HL-60 (cell line): ENCODE results near the gene PCDH12.

Experiments
- DNase-seq, 2 experiments: peaks; one replicate each; pipeline ENCODE4 v3.0.0-alpha.2; 2010 to 2020; ENCODE audit warnings: low read depth in 1 of 2, low spot score in 1 of 2
- H3K27ac ChIP-seq: fragments of 250-450 bp; sonication (Bioruptor Pico); replicated peaks from 2 replicates; pipeline ENCODE4 v1.5.1; 2020; ENCODE audit warnings: mild to moderate bottlenecking, moderate library complexity
- H3K27me3 ChIP-seq: fragments of 250-450 bp; sonication (Bioruptor Pico); 2 replicates; pipeline ENCODE4 v1.5.1; 2021; ENCODE audit warnings: mild to moderate bottlenecking, moderate library complexity; ENCODE audit not compliant: insufficient read depth, poor library complexity, severe bottlenecking
- H3K4me3 ChIP-seq: replicated peaks from 2 replicates; pipeline ENCODE4 v1.5.1; 2011; ENCODE audit warnings: mild to moderate bottlenecking, control low read depth, low read length; ENCODE audit not compliant: insufficient read depth
- GABPA ChIP-seq: IDR thresholded peaks from 2 replicates; pipeline ENCODE4 v1.6.1; 2012; ENCODE audit warnings: low read depth
- POLR2AphosphoS5 ChIP-seq: IDR thresholded peaks from 2 replicates; pipeline ENCODE4 v1.6.1; 2012; ENCODE audit warnings: low read depth
- REST ChIP-seq: IDR thresholded peaks from 2 replicates; pipeline ENCODE4 v1.6.1; 2012; ENCODE audit warnings: low read depth; ENCODE audit not compliant: insufficient replicate concordance
- SPI1 ChIP-seq: IDR thresholded peaks from 2 replicates; pipeline ENCODE4 v1.6.1; 2012; ENCODE audit warnings: low read depth, mild to moderate bottlenecking, borderline replicate concordance
- TF ChIP-seq, protein P1 (sequence below): IDR thresholded peaks from one replicate; pipeline ENCODE4 v1.5.1; 2011; ENCODE audit warnings: low read length, control low read depth, inconsistent platforms; ENCODE audit not compliant: insufficient read depth

PCDH12 gene

DNA sequence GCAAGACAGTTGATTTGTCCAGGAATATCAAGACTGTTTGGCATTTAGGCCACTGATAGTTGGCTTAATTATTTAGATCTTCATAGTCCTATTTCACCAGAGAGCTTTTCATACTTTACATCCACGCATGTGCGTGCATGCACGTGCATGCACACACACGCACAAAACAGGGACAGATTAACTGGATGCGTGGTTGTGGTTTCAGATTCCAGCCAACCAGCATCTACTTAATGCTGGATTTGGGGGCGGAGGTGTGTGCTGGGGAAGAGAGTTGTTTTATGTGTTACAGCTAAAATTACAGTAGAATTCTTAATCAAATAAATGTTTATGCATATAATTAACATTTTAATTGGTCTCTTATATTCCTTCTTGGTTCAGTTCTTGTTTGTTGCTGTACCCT, 18.2 kb upstream of the PCDH12 start:
- no peaks in the 10 kb centered on the region for H3K27me3 ChIP-seq
- TF ChIP-seq SPI1, result no peak
- TF ChIP-seq REST, result no peak
- no peak for TF ChIP-seq GABPA
- TF ChIP-seq, protein P1, sequence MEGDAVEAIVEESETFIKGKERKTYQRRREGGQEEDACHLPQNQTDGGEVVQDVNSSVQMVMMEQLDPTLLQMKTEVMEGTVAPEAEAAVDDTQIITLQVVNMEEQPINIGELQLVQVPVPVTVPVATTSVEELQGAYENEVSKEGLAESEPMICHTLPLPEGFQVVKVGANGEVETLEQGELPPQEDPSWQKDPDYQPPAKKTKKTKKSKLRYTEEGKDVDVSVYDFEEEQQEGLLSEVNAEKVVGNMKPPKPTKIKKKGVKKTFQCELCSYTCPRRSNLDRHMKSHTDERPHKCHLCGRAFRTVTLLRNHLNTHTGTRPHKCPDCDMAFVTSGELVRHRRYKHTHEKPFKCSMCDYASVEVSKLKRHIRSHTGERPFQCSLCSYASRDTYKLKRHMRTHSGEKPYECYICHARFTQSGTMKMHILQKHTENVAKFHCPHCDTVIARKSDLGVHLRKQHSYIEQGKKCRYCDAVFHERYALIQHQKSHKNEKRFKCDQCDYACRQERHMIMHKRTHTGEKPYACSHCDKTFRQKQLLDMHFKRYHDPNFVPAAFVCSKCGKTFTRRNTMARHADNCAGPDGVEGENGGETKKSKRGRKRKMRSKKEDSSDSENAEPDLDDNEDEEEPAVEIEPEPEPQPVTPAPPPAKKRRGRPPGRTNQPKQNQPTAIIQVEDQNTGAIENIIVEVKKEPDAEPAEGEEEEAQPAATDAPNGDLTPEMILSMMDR, result no peak
- TF ChIP-seq POLR2AphosphoS5, result no peak
- no peak overlapping the region for H3K27ac ChIP-seq
- H3K4me3 ChIP-seq, result no peak overlapping the region
- DNase-seq, result no peak

DNA sequence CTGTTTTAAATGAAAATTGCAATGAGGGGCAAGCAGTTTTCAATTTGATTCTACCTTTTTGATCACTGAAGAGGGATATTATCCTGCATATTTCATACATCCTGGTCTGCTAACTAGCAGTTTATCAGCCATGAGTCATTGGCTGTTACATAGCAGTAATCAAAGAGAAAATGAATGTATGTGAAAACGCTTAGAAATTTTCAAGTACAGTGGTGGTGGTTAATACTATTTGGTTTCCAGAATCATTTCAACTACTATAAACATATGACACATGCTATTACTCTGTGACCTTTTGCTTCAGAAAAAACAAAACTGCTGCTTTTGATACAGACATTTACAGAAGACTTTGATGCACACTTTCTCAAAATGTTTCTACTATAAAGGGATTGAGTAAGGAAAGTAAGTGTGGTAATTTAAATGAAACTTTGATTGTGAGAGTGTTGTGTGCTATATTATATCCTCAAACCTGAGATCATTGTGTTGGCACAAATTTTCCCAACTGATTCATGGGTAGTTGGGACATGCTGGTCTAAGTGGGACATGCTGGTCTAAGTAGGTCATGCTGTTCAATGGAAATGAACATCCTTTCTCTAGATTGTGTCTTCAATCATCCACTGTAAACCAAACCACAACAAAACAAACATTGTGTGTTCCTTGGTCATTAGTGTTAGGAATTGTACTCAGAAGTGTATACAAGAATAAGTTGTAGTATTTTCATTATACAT, 16.0 kb upstream of the PCDH12 start:
- Histone ChIP-seq H3K4me3 (no peak overlapping the region), H3K27ac (no peak overlapping the region), H3K27me3 (no peaks in the 10 kb centered on the region)
- TF ChIP-seq GABPA (no peak), REST (no peak), POLR2AphosphoS5 (no peak), SPI1 (no peak)
- TF ChIP-seq, protein P1, result no peak
- no peak for DNase-seq

- Histone ChIP-seq H3K27me3 (no peaks in the 10 kb centered on the region), H3K4me3 (peak overlapping the region; percentile 54), H3K27ac (peak overlapping the region; percentile 93)
- no peak for TF ChIP-seq SPI1
- TF ChIP-seq, protein P1, result no peak
- TF ChIP-seq POLR2AphosphoS5, result peak; percentile 34; the same call in 1 of the 2 replicates
- DNase-seq, result peak in 1 of 2 experiments; percentile 71
These were observed 12.1 kb upstream of the PCDH12 start for GRCh38 chr5:141969783-141970771.
